ENCODE results near the gene AP3B1. TPM values are rescaled to one million over a fixed set of nuclear protein-coding genes. Genes with fewer than 3 reads are reported as not detected.
A peak's percentile ranks its signal among the peaks of the same experiment; 100 is the strongest.
"Not testable (repeated sequence)": the region's sequence is repeated elsewhere in the genome, so short reads cannot be mapped to it uniquely, and the experiment has no call there.

Gene AP3B1
- total RNA-seq, 1 donor from 2014 or later = 11.6 TPM

DNA sequence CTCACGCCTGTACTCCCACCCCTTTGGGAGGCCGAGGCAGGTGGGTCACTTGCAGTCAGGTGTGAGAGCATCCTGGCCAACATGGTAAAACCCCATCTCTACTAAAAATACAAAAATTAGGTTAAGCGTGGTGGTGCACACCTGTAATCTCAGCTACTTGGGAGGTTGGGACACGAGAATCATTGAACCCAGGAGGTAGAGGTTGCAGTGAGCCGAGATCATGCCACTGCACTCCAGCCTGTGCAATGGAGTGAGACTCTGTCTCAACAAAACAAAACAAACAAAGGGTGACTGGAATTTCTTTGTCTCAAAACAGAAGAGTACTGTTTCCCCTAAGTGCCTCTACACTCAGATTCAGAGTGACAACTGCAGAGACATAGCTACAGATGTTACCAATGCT is 116.1 kb downstream of the AP3B1 start:
- ATAC-seq (no peak), DNase-seq (ENCODE audit: low spot score) (no peak)

DNA sequence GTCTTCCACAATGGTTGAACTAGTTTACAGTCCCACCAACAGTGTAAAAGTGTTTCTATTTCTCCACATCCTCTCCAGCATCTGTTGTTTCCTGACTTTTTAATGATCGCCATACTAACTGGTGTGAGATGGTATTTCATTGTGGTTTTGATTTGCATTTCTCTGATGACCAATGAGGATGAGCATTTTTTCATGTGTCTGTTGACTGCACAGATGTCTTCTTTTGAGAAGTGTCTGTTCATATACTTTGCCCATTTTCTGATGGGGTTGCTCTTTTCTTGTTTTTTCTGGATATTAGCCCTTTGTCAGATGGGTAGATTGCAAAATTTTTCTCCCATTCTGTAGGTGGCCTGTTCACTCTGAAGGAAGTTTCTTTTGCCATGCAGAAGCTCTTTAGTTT is 124.2 kb downstream of the AP3B1 start:
- not testable (repeated sequence) for DNase-seq (ENCODE audit: low spot score); ATAC-seq

DNA sequence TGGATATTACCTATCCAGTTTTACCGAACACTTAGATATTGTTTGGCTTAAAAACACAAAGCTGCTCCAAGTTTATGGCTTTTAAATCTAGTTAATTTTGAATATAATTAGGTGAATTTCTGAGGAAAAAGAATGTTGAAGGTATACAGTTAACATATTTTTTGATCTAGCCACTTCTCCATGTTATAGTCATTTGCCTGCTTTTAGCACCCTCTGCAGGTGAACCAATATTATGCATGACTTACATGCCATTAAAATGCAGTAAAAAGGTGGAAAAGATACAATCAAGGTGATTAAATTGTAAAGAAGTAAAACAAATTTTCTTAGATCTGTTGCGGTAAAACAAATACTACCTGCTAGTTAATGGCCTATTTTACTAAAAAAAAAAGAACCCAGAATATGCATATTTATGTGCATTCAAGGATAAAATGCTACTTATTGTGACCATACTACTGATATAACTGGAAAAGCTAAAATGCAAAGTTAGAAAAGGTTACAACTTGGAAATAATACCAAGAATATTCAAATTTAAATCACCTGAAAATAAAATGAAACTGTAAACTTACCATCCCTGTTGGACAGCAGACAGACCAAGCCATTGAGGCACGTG is 132.1 kb downstream of the AP3B1 start:
- DNase-seq (ENCODE audit: low spot score) = no peak
- peak; percentile 67 for ATAC-seq

DNA sequence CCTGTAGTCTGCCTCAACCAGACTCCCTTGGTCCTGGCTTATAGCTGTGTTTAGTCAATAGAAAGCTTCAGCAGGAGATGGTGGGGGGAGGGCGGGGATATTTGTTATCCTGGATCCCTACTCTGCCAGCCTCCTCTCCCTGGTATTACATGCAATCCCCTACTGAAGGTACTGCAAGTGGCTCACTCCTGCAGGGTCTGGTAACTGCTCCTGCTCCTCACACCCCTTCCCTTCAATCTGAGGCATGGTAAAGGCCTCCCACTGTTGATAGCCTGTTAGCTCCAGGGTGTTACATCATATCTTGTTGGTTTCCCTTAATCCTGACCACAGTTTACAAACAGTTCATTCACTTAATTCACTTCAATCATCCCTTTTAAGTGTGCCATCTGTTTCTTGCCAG is 137.5 kb downstream of the AP3B1 start:
- DNase-seq (ENCODE audit: low spot score) (no peak), ATAC-seq (no peak)

DNA sequence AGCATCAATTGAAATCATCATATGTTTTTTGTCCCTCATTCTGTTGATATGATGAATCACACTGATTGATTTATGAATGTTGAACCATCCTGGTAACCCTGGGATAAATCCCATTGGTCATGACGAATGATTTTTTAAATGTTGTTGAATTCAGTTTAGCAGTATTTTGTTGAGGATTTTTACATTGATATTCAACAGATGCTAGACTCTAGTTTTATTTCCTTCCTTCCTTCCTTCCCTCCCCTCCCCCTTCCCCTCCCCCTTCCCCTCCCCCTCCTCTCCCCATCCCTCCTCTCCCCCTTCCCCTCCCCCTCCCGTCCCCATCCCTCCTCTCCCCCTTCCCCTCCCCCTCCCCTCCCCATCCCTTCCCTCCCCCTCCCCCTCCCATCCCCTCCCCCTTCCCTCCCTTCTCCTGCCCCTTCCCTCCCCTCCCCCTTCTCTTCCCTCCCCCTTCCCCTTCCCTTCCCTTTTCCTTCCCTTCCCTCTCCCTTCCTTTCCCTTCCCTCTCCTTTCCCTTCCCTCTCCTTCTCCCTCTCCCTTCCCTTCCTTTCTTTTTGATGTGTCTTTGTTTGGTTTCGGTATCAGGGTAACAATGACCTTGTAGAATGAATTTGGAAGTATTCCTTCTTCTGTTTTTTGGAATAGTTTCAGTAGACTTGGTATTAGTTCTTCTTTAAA is 142.8 kb downstream of the AP3B1 start:
- no peak for DNase-seq (ENCODE audit: low spot score)

DNA sequence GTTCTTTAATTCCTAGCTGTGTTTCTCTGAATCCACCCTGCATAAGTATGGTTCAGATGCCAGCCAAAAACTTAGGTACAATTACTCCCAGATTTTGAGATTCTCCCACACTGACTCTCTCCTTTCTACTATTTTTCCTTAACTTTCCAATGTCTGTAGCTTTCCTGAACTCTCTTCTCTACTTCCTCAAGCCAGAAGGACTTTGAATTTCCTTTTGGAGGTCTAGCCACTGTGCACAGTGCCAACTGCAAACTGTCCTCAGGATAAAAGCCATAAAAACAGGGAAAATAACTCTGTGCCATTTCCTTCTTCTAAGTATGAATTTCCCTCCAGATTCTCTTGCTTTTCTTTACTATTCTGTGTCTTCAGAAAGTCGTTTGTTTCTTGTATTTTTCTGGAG is 157.2 kb downstream of the AP3B1 start:
- ATAC-seq (no peak), DNase-seq (ENCODE audit: low spot score) (no peak)

More for the DNA sequence above, 142.8 kb downstream of the AP3B1 start:
- no peak for ATAC-seq

DNA sequence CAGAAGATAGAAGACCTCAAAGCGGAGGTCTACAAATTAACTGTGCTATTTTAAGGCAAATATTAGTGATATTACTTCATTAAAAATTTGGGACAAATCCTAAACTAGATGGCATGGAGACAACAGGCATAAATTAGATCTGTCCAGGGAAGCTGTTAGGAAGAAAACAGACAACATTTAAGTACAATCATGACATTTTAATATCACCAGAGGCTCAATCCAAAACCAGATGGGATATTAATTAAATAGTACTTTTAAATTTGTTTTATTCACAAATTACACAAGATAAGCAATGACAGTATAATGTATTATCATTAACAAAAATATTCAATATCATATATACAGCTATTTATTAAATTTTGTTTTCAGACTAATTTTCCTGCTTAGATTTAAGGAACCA is 161.1 kb downstream of the AP3B1 start:
- DNase-seq (ENCODE audit: low spot score) = no peak
- no peak for ATAC-seq

DNA sequence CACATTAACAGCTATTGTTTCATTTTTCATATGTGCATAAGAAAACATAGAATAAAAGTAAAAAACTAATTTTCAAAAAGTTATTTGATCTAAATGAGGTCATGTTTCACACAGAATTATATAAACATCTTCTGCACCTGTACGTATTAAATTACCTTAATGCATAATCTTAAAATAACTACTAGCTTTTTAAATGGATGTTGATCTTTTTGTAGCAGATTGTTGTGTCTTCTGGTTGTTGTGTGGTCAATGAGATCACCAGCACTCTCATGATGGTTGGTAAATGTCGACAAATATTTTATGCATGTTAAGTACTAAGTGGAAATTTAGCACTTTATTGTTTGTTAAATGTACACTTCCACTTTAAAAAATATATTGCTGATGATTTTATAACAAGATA is 162.0 kb downstream of the AP3B1 start:
- DNase-seq (ENCODE audit: low spot score) (no peak), ATAC-seq (no peak)

DNA sequence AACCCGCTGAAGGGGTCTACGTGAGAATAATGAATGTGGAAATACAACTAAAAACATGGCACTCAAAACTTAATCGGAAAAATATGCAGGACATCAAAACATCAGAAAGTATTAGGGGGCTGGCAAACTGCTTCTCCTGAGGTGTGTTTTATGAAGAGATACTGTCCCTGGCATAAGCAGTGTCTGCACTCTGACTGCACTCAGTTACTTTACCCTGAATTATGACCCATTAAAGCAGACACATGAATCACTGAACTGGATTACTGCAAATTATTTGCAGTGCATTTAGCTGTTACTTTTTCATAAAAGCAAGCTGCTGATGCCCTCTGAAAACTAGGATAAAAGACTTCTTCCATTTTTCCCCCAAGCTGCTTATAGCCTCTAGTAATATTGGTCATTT is 164.9 kb downstream of the AP3B1 start:
- ATAC-seq = no peak

DNA sequence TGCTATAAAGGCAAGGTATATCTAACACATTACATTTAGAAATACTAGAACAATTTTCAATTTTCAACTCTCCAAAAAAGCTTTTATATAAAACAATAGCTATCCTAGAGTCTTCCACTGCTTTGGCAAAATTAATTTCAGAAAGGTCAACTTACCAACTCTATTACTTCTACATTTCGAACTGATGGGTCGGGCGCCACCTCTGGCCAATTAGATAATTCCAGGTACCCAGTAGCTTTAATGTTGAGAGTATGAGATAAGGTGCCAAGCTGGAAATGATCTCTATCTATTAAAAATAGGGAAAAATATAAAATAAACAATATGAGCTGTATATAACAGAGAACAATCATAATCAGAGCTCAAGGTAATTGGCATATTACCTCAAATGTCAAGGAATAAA is 166.6 kb downstream of the AP3B1 start:
- no peak for ATAC-seq

More for the DNA sequence above, 164.9 kb downstream of the AP3B1 start:
- DNase-seq (ENCODE audit: low spot score) = no peak

DNA sequence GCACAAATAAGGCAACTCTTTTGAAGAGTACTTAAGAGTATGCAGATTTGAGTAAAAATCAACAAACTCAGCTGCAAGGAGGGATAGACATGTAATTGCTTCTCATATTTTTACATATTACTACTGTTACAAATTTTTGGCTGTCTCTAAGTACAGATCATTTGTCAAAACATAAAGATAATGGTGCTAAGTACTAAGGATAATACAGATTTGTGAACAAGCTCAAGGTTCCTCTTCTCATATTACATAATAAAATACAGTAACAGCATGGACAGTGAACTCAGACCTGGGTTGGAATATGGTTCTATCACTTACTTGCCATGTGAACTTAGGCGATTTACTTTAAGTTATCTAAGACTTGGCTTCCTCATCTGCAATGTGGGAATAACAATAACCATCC is 168.0 kb downstream of the AP3B1 start:
- no peak for ATAC-seq
- no peak for DNase-seq (ENCODE audit: low spot score)

More for the DNA sequence above, 166.6 kb downstream of the AP3B1 start:
- no peak for DNase-seq (ENCODE audit: low spot score)

DNA sequence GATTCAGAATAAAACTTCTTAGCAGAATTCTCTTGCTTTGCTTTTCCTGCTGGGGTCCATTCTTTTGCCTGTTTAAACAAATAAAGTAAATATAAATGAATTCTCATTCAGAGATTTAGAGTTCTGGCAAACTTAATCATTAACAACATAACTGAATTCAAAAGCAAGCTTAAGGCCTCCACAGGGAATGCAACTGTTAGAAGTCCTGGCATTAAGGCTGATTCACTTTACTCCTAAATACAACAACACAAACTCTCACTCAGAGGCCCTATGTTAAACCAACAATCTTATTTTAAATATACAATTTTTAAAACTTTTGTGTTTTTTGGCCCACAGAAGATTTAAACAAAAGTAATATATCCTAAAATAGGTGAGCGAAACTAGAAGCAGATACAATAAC is 178.3 kb downstream of the AP3B1 start:
- DNase-seq (ENCODE audit: low spot score) (no peak), ATAC-seq (no peak)

DNA sequence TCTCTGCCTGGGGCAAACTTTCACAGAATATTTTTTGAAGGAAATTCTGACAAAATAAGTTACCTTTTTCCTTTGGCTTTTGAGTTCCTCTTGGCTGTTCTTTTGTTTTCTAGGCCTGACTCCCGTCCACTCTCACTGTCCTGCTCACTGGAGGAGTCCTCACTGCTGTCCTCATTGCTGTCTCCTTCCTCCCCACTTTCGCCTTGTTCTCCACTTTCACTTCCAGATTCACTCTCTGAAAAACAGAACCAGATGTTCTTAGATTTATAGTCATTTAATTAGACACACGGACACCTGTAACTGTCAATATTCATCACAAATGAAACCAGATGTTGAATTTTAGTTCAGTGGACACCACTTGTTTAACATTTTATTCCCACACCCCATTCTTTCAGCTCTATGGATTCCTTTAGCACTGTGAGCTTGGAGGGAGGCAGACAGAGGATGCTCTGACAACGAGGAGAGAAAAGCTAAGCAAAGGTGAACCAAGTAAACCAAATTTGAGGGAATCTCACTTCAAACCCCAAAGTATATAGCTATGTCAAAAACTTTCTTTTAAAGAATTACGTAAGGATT is 180.7 kb downstream of the AP3B1 start:
- DNase-seq (ENCODE audit: low spot score) (no peak), ATAC-seq (no peak)

DNA sequence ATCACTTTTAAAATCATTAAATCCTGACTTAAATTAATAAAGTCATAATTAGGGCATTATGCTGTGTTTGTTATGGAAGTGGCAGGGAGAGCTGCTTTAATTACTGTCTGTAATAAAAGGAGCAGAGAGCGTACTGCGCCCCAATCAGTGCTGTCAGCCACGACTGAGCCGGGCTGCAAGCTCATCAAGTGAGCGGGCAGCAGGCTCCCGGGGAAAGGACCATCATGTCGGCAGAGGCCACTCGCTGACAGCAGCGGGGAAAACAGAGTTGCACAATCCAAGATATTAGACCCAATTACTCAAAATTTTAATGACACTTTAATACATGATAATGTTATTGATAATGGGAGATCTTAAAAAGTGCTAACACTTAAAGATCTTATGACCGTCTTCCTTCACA is 181.6 kb downstream of the AP3B1 start:
- ATAC-seq = no peak

DNA sequence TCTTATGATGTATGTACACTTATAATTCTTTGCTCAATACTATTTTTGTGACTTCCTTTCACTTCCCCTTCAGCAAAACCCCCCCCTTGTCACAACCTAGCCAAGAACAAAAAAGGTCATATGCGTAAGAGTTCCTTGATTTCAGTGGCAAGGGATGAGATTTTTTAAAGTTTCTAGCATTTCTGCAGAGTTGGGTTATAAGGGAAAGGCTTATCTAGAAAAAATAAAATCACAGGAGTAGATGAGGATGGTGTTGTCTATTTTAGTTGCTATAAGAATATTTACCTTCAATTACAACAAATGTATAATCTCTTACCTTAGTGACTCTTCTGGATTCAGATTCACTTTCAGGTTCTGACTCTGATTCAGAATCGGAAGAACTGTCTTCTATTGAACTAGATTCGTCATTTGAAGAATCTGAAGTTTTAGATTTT is 184.6 kb downstream of the AP3B1 start:
- DNase-seq (ENCODE audit: low spot score) = no peak
- no peak for ATAC-seq

More for the DNA sequence above, 181.6 kb downstream of the AP3B1 start:
- DNase-seq (ENCODE audit: low spot score) = no peak

DNA sequence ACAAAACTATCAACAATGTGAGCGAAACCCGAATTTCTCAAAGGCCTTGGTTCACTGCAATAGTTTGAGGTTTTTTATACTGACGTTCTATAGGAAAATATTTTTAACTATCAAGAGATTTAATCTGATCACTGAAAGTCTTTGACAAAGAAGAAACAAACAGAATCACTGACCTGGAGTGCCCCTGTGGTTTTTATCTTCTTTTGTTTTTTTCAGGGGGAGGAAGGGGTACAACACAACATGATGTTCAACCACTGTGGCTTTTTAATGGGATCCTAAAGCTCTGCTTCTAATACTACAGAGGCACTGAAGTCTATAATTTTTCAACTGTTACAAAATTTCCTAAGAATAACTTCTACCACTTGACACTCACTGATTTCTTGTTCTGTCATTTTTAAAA is 185.9 kb downstream of the AP3B1 start:
- DNase-seq (ENCODE audit: low spot score) = no peak
- no peak for ATAC-seq

DNA sequence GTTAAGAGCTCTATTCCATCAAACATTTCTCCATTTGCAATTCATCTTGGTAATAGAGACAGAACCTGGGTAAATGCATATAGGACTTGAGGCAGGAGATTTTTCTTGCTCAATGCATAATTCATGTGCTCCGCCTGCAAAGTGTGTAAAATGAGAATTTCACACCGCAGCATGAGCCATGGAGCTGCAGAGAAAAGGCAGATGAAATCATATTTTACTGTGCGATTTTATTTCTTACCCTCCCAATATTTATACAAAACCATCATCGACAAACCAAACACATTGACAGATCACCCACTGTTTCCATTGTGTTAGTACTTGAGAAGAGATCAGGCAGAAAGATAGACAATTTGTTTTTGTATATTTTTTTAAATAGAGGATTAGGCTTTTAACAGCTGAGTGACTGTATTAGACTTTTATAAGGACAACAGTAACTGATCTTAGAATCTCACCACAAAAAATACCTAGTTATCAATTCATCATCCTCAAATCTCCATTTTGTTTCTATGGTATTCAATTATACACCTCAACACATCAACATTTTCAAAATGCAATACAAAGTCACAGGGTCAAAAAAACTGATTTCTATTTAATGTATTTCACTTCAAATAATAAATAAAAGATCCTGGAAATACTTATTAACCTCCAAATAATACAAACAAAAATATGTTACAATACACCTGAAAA is 191.1 kb downstream of the AP3B1 start:
- no peak for ATAC-seq

DNA sequence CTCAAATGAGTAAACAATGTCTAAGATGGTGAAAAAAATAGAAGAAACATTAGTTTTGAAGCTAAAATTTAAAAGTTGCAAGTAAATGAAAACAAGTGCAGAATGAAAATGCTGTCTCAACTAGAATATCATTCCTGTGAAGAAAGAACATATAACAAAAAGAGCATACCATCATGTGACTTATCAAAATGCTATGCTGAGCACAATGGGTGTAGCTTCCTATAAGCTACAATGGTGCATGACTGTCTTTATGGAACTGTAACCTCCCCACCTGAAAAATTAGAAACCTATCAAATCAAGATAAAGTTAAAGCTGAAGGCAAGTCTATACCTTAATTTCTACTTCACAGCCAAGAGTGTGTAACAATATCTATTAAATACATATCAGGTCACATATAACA is 192.0 kb downstream of the AP3B1 start:
- ATAC-seq = no peak
- DNase-seq (ENCODE audit: low spot score) = no peak

More for the DNA sequence above, 191.1 kb downstream of the AP3B1 start:
- DNase-seq (ENCODE audit: low spot score) = no peak

DNA sequence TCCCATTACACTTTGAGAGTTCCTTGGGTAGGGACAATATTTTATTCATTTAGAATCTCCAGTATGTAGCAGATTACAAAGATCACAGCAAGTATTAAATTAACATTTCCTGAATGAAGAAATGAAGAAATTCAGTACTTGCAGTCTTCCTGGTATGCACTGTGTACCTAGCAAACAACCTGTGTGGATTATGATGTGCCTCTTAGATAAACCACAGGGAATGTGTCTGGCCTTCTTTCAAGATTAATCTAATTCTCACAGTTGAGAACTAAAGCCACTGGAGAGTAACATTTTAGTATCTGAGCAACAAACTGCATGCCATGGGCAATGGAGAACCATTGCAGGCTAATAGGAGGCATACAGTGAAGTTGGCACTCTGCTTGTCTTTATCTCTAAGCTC is 199.4 kb downstream of the AP3B1 start:
- ATAC-seq (peak; percentile 67), DNase-seq (ENCODE audit: low spot score) (no peak)

DNA sequence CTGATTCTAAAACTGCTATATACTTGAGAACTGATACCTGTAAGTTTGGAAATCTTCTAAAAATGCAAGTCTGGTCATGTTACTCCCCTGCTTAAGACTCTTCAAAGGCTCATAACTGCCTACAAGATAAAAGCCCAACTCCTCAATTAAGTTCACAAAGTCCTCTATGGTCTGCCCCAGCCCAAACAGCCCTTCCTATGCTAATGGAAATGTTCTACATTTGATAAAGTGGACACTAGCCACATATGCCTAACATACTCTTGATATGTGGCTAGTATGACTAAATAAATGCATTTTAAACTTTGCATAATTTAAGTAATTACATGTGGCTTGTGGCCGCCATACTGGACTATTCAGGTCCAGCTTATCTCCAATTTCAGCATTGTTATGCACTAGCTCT is 204.5 kb downstream of the AP3B1 start:
- DNase-seq (ENCODE audit: low spot score) = no peak
- ATAC-seq = no peak

DNA sequence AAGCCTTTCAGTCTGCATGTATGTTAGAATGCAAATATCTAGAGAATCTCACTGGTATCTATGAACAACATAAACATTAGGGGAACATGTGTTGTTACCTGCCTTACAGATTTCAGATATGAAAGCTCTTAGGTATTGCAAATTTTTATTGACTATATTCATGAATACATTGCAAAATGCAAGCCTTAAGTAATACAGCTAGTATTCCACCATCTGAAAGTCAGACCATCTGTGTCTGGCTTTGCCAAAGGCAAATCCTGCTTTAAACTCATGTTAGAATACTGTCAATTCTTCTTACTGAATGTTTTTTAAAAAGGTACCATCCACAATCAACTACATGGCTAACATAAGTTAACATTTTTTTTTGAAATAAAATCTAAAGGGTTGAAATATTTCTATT is 215.6 kb downstream of the AP3B1 start:
- ATAC-seq = no peak

More for the DNA sequence above, 215.6 kb downstream of the AP3B1 start:
- no peak for DNase-seq (ENCODE audit: low spot score)
